ENCODE results near the gene EN2. TPM values are rescaled to one million over a fixed set of nuclear protein-coding genes. Genes with fewer than 3 reads are reported as not detected.

Gene EN2
- total RNA-seq, 2 experiments from 2014 or later = not detected

DNA sequence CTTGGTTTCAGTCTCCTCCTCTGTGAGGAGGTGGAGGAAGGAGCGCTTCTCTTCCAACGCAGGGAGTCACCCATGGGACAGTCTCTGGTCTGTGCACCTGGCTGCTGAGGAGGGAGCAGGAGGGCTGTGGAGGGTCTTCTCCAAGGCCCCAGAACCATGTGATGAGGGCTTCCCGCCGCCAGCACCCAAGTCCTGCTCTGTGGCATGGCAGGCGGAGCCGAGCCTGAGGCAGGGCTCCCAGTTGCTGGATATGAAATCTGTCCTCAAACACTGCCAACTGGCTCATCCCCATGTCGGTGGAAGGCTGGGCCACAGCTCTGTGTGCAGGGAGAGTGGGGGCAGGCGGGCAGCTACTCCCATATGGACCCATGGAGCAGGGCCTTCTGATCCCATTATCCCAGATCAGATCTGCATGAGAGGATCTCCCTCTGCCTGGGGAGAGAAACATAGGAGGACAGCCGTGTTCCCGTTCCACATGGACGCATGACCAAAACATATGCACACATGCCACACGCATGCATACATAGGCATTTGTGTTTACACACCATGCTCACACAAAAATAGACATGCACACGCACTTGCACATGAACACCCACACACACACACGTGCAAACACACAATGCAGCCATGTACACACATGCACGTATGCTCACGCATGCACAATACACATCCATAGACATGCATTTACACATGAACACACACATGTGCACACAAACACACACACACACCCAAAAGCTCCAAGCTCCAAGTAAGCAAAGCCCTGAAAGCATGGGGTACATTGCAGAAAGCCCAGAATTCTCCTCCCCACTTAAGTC lies 38.8 kb upstream of the EN2 start:
- Mint-ChIP-seq H3K9me3 (no peaks in the 10 kb centered on the region), H3K4me3 (no peak overlapping the region), H3K4me1 (ENCODE audit: low read depth) (no peaks in the 10 kb centered on the region), H3K27me3 (ENCODE audit: low read depth) (peaks cover 4% of the 10 kb centered on the region), H3K36me3 (ENCODE audit: low read depth) (no peaks in the 10 kb centered on the region), H3K27ac (no peak overlapping the region)
- DNase-seq = no peak
- intact Hi-C loops (cut with micrococcal nuclease) = no loop called here
- CTCF ChIA-PET = no interaction called here

GRCh38 chr7:155420116-155420515 lies 37.8 kb upstream of the EN2 start:
- CTCF ChIA-PET = no interaction called here
- no peaks in the 10 kb centered on the region for H3K4me1 Mint-ChIP-seq (ENCODE audit: low read depth)
- intact Hi-C loops (cut with micrococcal nuclease) = no loop called here
- H3K4me3 Mint-ChIP-seq = no peak overlapping the region
- H3K9me3 Mint-ChIP-seq = no peaks in the 10 kb centered on the region
- H3K36me3 Mint-ChIP-seq (ENCODE audit: low read depth) = no peaks in the 10 kb centered on the region
- H3K27me3 Mint-ChIP-seq (ENCODE audit: low read depth) = peaks cover 4% of the 10 kb centered on the region
- no peak for DNase-seq
- H3K27ac Mint-ChIP-seq = no peak overlapping the region

DNA sequence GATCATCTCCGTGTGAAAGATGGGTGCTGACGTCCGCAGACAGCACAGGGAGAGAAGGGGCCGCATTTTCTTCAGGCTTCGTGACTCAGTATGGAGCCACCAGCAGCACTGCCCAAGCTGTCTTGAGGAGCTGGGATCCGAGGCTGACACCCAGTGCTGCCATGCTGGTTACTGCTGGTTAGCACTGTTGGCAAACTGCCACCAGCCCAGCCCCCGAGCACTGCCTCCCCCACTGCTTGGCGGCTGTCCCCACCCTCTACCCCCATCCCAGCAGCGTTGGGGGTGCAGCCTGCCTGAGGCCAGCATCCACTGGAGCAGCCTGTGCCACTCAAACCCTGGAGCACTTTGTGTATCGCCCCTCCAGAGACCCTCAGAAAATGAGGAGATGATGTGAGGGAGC lies 35.8 kb upstream of the EN2 start:
- Mint-ChIP-seq H3K4me1 (ENCODE audit: low read depth) (no peaks in the 10 kb centered on the region), H3K9me3 (no peaks in the 10 kb centered on the region), H3K36me3 (ENCODE audit: low read depth) (no peaks in the 10 kb centered on the region), H3K4me3 (no peak overlapping the region), H3K27ac (no peak overlapping the region), H3K27me3 (ENCODE audit: low read depth) (peaks cover 4% of the 10 kb centered on the region)
- intact Hi-C loops (cut with micrococcal nuclease) = no loop called here
- DNase-seq = no peak
- CTCF ChIA-PET = no interaction called here

GRCh38 chr7:155422599-155423336 lies 35.2 kb upstream of the EN2 start:
- Mint-ChIP-seq H3K27me3 (ENCODE audit: low read depth) (peaks cover 4% of the 10 kb centered on the region), H3K9me3 (no peaks in the 10 kb centered on the region), H3K4me3 (no peak overlapping the region), H3K36me3 (ENCODE audit: low read depth) (no peaks in the 10 kb centered on the region), H3K27ac (no peak overlapping the region), H3K4me1 (ENCODE audit: low read depth) (no peaks in the 10 kb centered on the region)
- intact Hi-C loops (cut with micrococcal nuclease) = no loop called here
- CTCF ChIA-PET = no interaction called here
- no peak for DNase-seq

DNA sequence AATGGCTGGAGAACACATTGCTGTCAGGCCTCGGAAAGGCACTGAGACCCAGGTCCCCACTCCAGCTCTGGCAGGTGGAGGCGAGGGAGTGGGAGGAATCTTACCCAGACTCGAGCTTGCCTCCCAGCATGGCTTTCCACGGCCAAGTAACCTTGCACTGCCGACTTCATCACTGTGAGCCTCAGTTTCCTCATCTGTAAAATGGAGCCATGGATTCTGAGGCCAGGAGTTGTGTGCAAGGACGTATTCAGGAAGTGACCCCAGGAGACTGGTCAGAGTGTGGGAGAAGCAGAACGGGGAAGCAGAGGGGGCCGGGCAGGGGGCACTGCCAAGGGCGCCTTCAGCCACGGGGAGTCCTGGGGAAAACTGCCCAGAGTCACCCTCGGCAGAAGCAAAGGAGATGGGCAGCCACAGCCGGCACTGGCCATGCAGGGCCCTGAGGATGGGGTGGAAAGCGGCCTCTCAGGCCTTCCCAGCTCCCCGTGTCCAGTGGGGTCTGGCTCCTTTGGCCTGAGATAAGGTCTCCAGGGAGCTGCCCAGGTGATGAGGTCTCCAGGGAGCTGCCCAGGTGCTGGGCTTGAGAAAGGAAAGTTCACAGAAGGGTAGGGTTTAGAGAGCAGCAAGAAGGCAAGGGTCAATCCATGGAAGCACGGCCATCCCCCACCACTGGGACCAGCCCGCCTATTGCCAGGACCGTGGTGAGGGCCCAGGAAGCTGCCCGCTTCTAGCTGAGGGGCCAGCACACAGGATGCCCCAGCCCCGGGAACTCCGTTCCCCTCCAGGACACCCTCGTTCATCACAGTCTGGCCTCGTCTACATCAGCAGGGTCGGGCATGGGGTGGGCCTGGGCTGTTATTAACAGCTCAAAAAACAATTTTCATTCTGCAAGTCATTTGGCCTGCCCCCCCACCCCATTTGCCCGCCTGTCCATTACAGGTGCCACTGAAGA lies 34.3 kb upstream of the EN2 start:
- no peak for DNase-seq
- Mint-ChIP-seq H3K27me3 (ENCODE audit: low read depth) (peaks cover 4% of the 10 kb centered on the region), H3K9me3 (no peaks in the 10 kb centered on the region), H3K36me3 (ENCODE audit: low read depth) (no peaks in the 10 kb centered on the region), H3K27ac (no peak overlapping the region), H3K4me3 (no peak overlapping the region), H3K4me1 (ENCODE audit: low read depth) (no peaks in the 10 kb centered on the region)
- intact Hi-C loops (cut with micrococcal nuclease) = no loop called here
- CTCF ChIA-PET = interaction anchor here (0.7 kb wide), 1 partner anchor 11 kb away, joined by 3 read pairs; no protein-coding TSS in a partner anchor

DNA sequence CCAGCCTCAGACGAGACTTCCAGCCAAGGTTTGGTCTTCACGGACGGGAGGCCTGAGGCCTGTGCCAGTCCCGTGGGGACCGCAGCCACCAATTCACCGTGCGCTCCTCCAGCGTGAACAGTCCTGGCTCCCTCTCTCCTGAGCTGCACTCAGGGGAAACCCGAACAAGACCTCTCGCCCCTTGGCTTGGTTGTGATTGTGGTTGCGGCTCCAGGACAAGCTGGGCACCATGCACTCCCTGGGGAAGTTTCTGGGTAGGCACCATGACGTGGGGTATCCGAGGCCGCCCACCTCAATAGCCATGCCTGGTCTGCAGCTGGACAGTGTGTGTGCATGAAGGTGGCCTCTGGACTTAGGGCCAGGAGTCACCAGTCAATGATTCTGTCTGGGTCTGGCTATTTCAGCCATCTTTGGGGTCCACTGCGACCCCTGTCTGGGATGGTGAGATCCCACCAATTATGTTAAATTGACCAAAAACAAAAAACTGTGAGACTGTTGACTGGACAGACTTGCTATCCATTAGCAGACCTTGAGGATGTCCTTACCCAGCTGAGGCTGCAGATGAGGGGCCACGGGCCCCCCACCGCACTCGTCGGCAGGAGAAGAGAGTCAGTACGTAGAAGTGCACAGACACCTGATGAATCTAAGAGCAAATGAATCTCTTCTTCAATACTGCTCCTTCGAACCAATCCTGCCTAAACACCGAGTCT lies 33.5 kb upstream of the EN2 start:
- Mint-ChIP-seq H3K27me3 (ENCODE audit: low read depth) (peaks cover 3% of the 10 kb centered on the region), H3K27ac (no peak overlapping the region), H3K4me3 (no peak overlapping the region), H3K4me1 (ENCODE audit: low read depth) (no peaks in the 10 kb centered on the region), H3K36me3 (ENCODE audit: low read depth) (no peaks in the 10 kb centered on the region), H3K9me3 (no peaks in the 10 kb centered on the region)
- DNase-seq = no peak
- intact Hi-C loops (cut with micrococcal nuclease) = no loop called here
- CTCF ChIA-PET = interaction anchor here (0.7 kb wide), 1 partner anchor 12 kb away, joined by 3 read pairs; no protein-coding TSS in a partner anchor

- Mint-ChIP-seq H3K9me3 (no peaks in the 10 kb centered on the region), H3K4me1 (ENCODE audit: low read depth) (no peaks in the 10 kb centered on the region), H3K36me3 (ENCODE audit: low read depth) (no peaks in the 10 kb centered on the region), H3K27me3 (ENCODE audit: low read depth) (peaks cover 2% of the 10 kb centered on the region), H3K27ac (no peak overlapping the region), H3K4me3 (no peak overlapping the region)
- no peak for DNase-seq
- intact Hi-C loops (cut with micrococcal nuclease) = no loop called here
- CTCF ChIA-PET = no interaction called here
These were observed 33.0 kb upstream of the EN2 start for GRCh38 chr7:155425011-155425340.

DNA sequence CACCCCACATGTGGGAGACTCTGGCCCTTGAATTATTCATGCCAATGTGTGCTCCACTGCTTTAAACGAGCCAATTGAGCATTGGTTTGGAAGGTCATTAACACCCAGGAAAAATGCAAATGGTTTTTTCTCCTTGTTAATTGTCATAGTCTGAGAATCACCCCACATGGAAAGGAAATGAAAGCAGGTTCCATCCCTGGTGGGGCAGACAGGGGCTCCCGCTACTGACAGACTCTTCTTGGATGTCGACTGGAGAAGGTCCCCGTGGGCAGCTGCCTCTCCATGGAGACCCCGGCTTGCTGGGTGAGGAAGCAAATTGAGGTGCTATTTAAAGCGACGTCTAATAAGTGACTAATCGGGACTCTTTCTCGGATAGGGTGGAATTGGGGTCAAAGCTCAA lies 32.0 kb upstream of the EN2 start:
- H3K27ac Mint-ChIP-seq = no peak overlapping the region
- CTCF ChIA-PET = interaction anchor here (1.0 kb wide), 1 partner anchor 498 kb away, joined by 4 read pairs; no protein-coding TSS in a partner anchor
- H3K4me3 Mint-ChIP-seq = no peak overlapping the region
- DNase-seq = no peak
- H3K27me3 Mint-ChIP-seq (ENCODE audit: low read depth) = peaks cover 9% of the 10 kb centered on the region
- H3K4me1 Mint-ChIP-seq (ENCODE audit: low read depth) = no peaks in the 10 kb centered on the region
- H3K36me3 Mint-ChIP-seq (ENCODE audit: low read depth) = no peaks in the 10 kb centered on the region
- H3K9me3 Mint-ChIP-seq = no peaks in the 10 kb centered on the region
- intact Hi-C loops (cut with micrococcal nuclease) = no loop called here

DNA sequence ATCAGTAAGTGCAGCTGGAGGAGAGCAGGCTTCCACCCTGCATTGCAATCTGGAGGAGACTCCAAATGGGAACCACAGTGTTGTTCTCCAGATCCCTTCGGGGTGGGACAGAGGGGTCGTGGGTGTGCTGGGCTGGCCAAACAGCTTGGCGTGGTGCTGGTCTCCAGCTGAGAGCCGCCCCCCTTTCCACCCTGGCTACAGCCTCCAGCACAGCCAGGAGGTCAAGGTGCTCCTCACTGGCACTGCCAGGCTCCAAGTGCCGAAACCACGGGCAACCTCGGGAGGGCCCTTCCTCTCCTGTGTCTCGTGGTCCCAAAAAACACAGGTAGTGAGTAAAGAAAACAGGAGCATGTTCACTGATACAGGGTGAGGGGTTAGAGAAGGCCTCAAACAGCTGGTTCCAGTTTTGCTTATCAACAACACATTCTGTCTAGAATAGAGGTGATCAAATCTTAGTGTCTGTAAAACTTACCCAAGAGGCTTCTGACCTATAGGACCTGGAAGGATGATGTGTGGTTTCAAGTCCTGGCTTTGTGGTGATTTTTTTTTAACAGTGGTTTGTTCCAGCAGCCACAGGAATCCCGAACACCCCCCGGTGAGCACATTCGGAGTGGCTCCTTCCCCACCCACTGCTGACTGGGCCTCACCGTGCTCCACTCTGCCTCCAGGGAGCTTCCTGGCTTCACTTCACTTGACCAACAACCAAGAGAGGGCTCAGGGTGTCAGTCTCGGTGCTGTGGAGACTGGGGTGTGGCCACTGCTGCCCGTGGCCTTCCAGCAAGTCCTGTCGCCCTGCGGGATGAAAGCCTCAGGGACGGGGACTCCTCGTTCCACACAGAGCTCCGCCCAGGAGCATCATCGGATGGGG lies 31.2 kb upstream of the EN2 start:
- H3K36me3 Mint-ChIP-seq (ENCODE audit: low read depth) = no peaks in the 10 kb centered on the region

DNA sequence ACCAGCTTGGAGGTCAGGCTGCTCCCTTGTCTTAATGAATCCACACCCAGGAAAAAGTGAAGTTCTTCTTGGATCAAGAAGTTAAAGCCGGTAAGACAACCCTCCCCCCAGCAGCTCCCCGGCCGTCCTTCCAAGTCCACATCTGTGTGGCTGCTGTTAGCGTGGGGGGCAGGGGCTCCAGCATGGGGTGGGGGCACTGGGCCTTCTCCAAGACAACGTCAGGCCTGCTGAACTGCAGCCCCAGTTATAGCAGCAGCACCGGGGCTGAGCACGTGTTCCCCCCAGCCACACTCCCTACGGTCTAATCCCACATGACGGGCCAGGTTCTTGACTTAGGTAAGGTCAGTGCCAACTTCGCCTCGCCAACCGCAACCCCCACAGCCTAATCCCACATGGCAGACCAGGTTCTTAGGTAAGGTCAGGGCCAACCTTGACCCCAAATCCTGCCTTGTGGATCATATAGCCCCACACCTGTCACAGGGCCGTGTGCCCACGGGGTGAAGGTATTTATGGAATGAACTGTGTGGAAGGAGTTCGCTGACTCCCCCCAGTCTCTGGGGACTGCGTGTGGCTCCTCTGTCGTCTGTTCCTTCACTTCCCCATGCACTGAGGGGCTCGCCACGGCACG lies 30.4 kb upstream of the EN2 start:
- Mint-ChIP-seq H3K4me1 (ENCODE audit: low read depth) (no peaks in the 10 kb centered on the region), H3K4me3 (no peak overlapping the region), H3K36me3 (ENCODE audit: low read depth) (no peaks in the 10 kb centered on the region), H3K27ac (no peak overlapping the region), H3K27me3 (ENCODE audit: low read depth) (peaks cover 18% of the 10 kb centered on the region), H3K9me3 (no peaks in the 10 kb centered on the region)
- CTCF ChIA-PET = no interaction called here
- DNase-seq = no peak
- intact Hi-C loops (cut with micrococcal nuclease) = no loop called here

More for the DNA sequence above, 31.2 kb upstream of the EN2 start:
- no peak for DNase-seq
- H3K4me1 Mint-ChIP-seq (ENCODE audit: low read depth) = no peaks in the 10 kb centered on the region
- no peak overlapping the region for H3K27ac Mint-ChIP-seq
- CTCF ChIA-PET = interaction anchor here (1.0 kb wide), 1 partner anchor 499 kb away, joined by 4 read pairs; no protein-coding TSS in a partner anchor
- no peak overlapping the region for H3K4me3 Mint-ChIP-seq
- intact Hi-C loops (cut with micrococcal nuclease) = no loop called here
- H3K9me3 Mint-ChIP-seq = no peaks in the 10 kb centered on the region
- peaks cover 14% of the 10 kb centered on the region for H3K27me3 Mint-ChIP-seq (ENCODE audit: low read depth)

Measured in activated naive CD4-positive, alpha-beta T cell treated with anti-CD3 and anti-CD28 coated beads for 36 hours (primary cell).